Neutrophil (primary cell): ENCODE data around the gene ISG20L2.

Experiments used
- H3K27ac ChIP-seq: fragments of 200-600 bp; sonication (generic); 2 replicates; pipeline ENCODE4 v1.5.1; 2016; ENCODE audit warnings: mild to moderate bottlenecking, moderate library complexity
- H3K27me3 ChIP-seq: fragments of 200-600 bp; sonication (generic); 2 replicates; pipeline ENCODE4 v1.6.0; 2016; ENCODE audit warnings: mild to moderate bottlenecking
- H3K36me3 ChIP-seq: fragments of 200-600 bp; sonication (generic); 2 replicates; pipeline ENCODE4 v1.5.1; 2017
- H3K4me1 ChIP-seq, 2 experiments: fragments of 200-600 bp in 1 of 2; sonication (generic) in 1 of 2; 1 replicate in 1 of 2; 2 replicates in 1 of 2; pipeline versions ENCODE4 v1.5.1 to v1.6.1; 2013 to 2016; ENCODE audit warnings: low read depth in 1 of 2, low read length in 1 of 2, mild to moderate bottlenecking in 1 of 2, moderate library complexity in 1 of 2; ENCODE audit not compliant: control insufficient read depth in 1 of 2, insufficient read depth in 1 of 2
- H3K4me3 ChIP-seq, 2 experiments: fragments of 200-600 bp in 1 of 2; sonication (generic) in 1 of 2; 1 replicate in 1 of 2; 2 replicates in 1 of 2; pipeline ENCODE4 v1.5.1; 2013 to 2016; ENCODE audit warnings: low read depth in 1 of 2, low read length in 1 of 2, mild to moderate bottlenecking in 1 of 2, moderate library complexity in 1 of 2
- H3K9me3 ChIP-seq: fragments of 200-600 bp; sonication (generic); 2 replicates; pipeline ENCODE4 v1.5.1; 2016
- TF ChIP-seq, protein P1 (sequence below): fragments of 200-600 bp; sonication (generic); IDR thresholded peaks from 2 replicates; pipeline ENCODE4 v1.5.1; 2016; ENCODE audit warnings: antibody characterized with exemption

Gene ISG20L2

DNA sequence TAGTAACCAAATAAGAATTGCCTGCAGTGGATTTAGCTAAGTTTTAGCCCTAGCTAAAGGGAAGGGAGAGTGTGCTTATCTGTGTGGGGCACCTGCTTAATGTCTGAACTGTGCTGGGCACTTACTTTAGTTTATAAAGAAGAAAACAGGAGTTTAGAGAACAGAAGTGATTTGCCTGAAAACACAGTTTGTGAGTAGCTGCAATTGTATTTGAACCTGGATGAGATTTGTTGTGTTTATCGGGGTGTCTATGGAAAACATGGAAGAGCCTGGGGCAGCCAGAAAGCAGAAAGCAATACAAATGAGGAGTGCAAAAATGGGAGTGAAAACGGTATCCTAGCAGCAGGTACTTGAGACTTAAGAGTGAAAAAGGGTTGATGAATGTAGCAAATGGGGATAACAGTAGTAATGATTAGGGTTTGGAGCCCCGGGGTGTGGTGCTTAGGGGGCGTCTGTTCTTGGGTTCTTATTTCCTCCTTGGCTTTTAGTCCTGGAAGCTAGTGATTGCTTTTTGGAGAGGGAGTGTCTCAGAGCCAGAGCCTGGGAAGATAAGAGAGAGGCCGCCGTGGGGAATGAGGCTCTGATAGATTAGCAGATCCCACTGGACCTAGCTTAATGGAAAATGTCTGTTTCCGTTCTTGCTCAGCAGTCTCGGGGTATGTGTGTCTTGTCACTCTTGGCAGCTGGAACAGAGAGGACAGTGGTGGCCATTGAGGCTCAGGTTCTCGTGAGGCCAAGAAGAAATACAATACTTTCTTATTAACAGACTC is 44.3 kb upstream of the ISG20L2 start:
- H3K27ac ChIP-seq, result no peak overlapping the region
- TF ChIP-seq, protein P1, sequence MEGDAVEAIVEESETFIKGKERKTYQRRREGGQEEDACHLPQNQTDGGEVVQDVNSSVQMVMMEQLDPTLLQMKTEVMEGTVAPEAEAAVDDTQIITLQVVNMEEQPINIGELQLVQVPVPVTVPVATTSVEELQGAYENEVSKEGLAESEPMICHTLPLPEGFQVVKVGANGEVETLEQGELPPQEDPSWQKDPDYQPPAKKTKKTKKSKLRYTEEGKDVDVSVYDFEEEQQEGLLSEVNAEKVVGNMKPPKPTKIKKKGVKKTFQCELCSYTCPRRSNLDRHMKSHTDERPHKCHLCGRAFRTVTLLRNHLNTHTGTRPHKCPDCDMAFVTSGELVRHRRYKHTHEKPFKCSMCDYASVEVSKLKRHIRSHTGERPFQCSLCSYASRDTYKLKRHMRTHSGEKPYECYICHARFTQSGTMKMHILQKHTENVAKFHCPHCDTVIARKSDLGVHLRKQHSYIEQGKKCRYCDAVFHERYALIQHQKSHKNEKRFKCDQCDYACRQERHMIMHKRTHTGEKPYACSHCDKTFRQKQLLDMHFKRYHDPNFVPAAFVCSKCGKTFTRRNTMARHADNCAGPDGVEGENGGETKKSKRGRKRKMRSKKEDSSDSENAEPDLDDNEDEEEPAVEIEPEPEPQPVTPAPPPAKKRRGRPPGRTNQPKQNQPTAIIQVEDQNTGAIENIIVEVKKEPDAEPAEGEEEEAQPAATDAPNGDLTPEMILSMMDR, result no peak
- H3K36me3 ChIP-seq, result no peaks in the 10 kb centered on the region
- peaks cover 14% of the 10 kb centered on the region in 2 experiments for H3K4me1 ChIP-seq
- H3K27me3 ChIP-seq, result no peaks in the 10 kb centered on the region
- no peak overlapping the region for H3K4me3 ChIP-seq
- no peaks in the 10 kb centered on the region for H3K9me3 ChIP-seq

DNA sequence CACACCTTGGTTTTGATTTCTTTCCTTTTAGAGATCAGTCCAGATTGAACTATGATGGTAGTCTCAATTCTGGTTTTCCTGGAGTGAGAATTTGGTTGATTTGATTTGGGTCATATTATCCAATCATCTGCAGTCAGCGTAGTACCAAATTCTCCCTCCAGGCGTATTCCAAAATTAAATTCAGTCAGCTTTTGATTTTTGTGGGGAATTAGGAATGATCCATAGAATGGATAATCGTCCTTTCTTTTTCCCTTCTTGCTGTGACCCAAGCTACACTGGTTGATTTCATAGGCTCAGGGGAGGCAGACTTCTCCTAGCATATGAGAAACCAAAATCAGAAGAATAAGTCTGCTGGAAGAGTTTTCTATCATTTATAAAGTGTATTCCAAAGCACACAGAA is 43.7 kb upstream of the ISG20L2 start:
- no peak overlapping the region for H3K27ac ChIP-seq
- no peak overlapping the region for H3K4me3 ChIP-seq
- no peaks in the 10 kb centered on the region for H3K9me3 ChIP-seq
- H3K36me3 ChIP-seq, result no peaks in the 10 kb centered on the region
- TF ChIP-seq, protein P1, result no peak
- no peaks in the 10 kb centered on the region for H3K27me3 ChIP-seq
- peaks cover 17% of the 10 kb centered on the region in 2 experiments for H3K4me1 ChIP-seq

DNA sequence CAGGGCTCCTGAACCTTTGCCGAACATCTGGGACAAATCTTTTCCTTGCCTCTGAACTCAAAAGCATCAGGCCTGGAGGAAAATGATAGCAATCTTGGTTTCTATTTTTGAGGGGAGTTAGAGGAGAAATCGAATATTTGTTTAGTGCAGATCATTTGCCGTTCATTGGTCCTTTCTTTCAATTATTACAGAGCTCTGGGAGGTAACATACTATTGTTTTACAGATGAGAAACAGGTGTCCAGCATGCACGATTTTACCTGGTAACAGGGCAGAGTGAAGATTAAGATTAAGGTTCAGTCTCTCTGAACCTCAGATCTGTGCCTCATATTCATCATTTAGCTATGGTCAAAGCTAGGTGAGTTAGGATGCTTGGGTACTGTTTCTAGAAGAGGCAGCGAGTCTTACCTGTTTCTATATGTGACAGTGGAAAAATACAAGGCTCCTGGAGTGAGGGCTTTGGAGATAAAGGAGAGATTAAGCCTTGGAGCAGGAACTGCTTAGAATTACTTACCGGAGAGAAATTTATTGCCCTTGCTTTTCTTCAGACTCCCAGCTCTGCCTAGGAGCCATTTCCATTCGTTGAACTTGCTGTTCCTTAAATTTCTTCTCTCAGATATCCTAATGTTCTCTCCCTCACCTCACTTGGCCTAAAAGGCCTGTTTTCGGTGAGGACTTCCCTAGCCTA is 40.2 kb upstream of the ISG20L2 start:
- Histone ChIP-seq H3K36me3 (no peaks in the 10 kb centered on the region), H3K9me3 (no peaks in the 10 kb centered on the region), H3K4me3 (peak overlapping the region; percentile 84 to 89), H3K4me1 (peaks cover 33% of the 10 kb centered on the region in 2 experiments), H3K27me3 (no peaks in the 10 kb centered on the region), H3K27ac (peak overlapping the region; percentile 92)
- TF ChIP-seq, protein P1, result no peak

DNA sequence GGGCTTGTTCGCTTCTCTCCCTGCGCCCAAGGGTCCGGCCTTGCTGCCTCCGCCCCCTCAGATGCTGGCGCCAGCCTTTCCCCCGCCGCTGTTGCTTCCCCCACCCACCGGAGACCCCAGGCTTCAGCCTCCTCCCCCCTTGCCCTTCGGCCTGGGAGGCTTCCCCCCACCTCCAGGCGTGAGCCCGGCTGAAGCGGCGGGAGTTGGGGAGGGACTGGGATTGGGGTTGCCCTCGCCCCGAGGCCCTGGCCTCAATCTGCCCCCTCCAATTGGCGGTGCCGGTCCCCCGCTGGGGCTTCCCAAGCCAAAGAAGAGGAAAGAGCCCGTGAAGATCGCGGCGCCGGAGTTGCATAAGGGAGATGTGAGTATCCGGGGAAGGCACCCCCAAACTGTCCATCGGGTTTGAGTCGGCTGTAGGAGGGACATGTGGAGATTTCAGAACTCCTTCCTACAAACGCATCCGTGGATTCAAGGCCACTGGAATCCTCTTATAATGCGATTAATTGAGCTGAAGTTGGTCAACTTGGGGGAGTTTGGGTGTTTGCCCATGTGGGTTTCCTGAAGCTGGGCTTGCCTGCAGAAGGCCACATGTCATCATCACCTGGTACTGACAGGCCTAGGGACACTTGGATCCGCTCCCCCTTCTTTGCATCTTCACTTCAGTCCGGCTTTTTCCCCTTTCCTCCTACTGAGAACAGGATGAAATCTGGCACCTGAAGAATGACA is 39.5 kb upstream of the ISG20L2 start:
- Histone ChIP-seq H3K4me3 (peak overlapping the region; percentile 84 to 89), H3K27ac (peak overlapping the region; percentile 92), H3K36me3 (no peaks in the 10 kb centered on the region), H3K4me1 (peaks cover 33% of the 10 kb centered on the region in 2 experiments), H3K27me3 (no peaks in the 10 kb centered on the region), H3K9me3 (no peaks in the 10 kb centered on the region)
- TF ChIP-seq, protein P1, result no peak

DNA sequence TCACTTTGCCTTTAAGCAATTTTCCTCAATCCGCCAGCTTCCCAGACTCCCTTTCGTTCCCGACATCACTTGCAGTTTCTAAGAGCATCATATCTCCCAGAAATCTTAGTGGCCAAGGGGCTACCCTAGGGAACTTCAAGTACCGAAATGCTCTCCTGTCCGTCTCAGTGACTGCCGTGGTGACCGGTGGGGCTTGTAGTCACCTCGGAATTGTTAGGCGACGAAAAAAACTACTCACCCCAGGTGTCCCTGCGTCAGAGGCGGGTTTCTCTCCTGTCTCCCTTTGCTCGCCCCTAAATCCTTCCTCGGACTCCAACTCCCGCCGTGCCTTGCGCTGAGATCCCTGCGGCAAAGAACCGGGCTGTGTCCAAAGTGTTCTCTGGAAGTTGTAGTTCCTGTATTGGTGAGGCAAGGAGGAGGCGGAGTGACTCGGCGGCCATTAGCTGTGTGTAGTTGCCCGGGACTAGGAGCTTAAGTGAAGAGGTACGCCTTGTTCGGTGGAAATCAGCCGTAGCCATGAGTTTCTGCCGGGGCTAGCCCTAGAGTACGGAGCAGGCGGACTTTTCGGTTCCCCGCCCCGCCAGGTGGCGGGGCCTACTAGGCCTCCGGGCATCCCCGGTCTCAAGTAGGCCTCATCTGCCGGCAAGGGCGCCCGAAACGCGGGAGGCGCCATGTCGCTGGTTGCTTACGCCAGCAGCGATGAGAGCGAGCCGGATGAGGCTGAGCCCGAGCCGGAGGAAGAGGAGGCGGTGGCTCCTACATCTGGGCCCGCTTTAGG is 38.7 kb upstream of the ISG20L2 start, which contains the start of gene PRCC:
Gene PRCC, plus strand, starts transcription at position 435 of the 778 bp plus-strand sequence. Its CDS starts 237 bp downstream, at position 672.
- peaks cover 33% of the 10 kb centered on the region in 2 experiments for H3K4me1 ChIP-seq
- peak within 1 kb of the TSS; percentile 84 to 89 for H3K4me3 ChIP-seq
- no peaks in the 10 kb centered on the region for H3K36me3 ChIP-seq

More for the DNA sequence above, 38.7 kb upstream of the ISG20L2 start, which contains the start of gene PRCC:
- Histone ChIP-seq H3K9me3 (no peaks in the 10 kb centered on the region), H3K27ac (peak within 1 kb of the TSS; percentile 92), H3K27me3 (no peaks in the 10 kb centered on the region)
- TF ChIP-seq, protein P1, result no peak
